Hematopoietic multipotent progenitor cell treated with erythropoietin and hydrocortisone succinate and interleukin-3 and kit ligand, for 17 days (in vitro differentiated cells): ENCODE data around the gene RNFT1.
A peak's percentile ranks its signal among the peaks of the same experiment; 100 is the strongest.
"Not testable (repeated sequence)": the region's sequence is repeated elsewhere in the genome, so short reads cannot be mapped to it uniquely, and the experiment has no call there.

Source experiments
- DNase-seq: peaks from one replicate; pipeline ENCODE4 v3.0.0-alpha.2; 2015; ENCODE audit warnings: low spot score

The RNFT1 gene

GRCh38 chr17:59920637-59921036 is 43.9 kb downstream of the RNFT1 start:
- DNase-seq, result not testable (repeated sequence)

GRCh38 chr17:59916446-59916845 is 48.1 kb downstream of the RNFT1 start:
- no peak for DNase-seq

GRCh38 chr17:59914274-59914854 is 50.2 kb downstream of the RNFT1 start:
- DNase-seq, result peak; percentile 76

- no peak for DNase-seq
Measured at GRCh38 chr17:59907467-59907866, 57.1 kb downstream of the RNFT1 start.

GRCh38 chr17:59903455-59903854 is 61.1 kb downstream of the RNFT1 start:
- no peak for DNase-seq
